ENCODE data around the gene METTL17.
"Not testable (repeated sequence)": the region's sequence is repeated elsewhere in the genome, so short reads cannot be mapped to it uniquely, and the experiment has no call there.

Gene METTL17

GRCh38 chr14:21025371-21026273 is 35.8 kb downstream of the METTL17 start:
- no peak for DNase-seq

DNA sequence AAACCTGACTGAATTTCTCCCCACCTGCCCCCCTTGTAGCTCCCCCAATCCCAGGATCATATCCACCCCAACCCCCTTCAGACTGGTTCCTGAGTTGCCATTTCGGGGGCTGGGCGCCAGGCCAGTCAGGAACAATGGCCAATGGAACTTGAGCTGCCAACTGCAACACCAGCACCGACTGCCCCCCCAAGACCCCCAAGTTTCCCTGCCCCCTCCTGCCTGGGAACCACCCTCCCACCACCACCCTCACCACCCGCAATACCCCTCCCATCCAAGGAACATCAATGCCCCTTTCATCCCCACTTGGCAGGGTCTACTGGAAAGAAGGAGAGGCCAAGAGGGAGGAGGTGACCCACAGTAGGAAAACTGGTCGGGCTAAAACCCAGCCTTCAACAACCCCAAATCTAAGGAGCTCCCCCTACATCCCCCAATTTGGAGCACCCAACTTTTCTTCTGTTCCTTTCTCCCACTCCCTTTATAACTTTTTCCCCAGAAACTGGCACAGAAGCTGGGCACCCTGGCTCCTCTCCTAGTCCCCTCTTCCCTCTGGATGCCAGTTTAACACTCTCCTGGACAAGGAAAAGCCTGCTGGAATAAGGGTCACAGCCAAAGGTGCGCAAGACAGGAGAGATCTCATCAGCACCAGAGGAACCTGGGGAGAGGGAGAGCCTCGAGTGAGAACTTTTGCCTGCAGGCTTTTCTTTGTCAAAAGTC is 36.7 kb downstream of the METTL17 start:
- no peak for DNase-seq

GRCh38 chr14:21026988-21027315 is 37.2 kb downstream of the METTL17 start:
- no peak for DNase-seq

GRCh38 chr14:21029917-21030316 is 40.1 kb downstream of the METTL17 start, which contains the start of gene TPPP2:
TPPP2 (plus strand) TSS chr14:21030217; CDS start chr14:21030582, 365 bp downstream.
- DNase-seq, result no peak

DNA sequence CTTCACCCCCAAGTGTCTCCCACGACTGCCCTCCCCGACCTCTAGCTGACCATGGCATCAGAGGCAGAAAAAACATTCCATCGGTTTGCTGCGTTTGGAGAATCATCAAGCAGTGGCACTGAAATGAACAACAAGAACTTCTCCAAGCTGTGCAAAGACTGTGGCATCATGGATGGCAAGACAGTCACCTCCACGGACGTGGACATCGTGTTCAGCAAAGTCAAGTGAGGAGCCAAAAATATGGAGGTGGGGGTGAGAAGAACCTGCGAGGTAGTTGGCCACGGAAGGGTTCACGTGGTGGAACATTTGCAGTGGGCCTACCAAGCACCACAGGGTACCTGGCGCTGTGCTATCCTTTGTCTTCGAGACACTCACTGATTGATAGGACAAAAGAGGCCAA is 40.8 kb downstream of the METTL17 start:
- DNase-seq, result no peak

DNA sequence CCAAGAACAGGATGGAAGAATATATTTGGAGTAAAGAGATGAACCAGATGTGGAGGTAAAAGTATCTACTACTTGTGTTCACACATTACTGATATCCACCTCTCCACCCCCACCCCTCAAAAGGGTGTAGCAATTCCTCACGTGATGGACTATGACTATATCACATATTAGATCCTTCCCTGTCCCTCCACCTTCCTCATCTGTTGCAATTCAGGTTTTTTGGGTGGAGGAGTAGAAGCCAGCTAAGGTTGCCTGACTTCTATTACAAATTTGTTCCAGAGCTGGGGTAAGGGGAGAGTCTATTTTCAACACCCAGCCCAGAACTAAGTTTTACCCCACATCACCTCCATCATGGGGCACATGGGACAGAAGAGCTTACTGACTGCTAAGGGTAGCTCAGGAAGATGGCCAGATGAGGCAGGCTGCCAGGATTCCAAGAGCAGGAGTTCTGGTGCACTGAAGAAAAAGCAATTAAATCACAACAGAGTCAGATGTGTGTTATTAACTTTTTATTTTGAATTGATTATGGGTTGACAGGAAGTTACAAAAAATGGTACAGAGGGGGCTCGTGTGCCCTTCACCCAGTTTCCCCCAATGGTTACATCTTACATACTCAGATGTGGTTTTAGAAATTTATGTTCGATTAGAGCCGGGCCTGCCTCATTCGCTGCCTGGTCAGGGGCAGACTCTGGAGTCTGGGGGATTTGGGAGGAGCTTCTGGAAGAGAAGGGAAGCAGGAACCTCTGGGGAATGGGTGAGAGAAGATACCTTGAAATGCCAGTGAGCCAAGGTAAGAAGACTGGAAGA is 42.7 kb downstream of the METTL17 start:
- no peak for DNase-seq

DNA sequence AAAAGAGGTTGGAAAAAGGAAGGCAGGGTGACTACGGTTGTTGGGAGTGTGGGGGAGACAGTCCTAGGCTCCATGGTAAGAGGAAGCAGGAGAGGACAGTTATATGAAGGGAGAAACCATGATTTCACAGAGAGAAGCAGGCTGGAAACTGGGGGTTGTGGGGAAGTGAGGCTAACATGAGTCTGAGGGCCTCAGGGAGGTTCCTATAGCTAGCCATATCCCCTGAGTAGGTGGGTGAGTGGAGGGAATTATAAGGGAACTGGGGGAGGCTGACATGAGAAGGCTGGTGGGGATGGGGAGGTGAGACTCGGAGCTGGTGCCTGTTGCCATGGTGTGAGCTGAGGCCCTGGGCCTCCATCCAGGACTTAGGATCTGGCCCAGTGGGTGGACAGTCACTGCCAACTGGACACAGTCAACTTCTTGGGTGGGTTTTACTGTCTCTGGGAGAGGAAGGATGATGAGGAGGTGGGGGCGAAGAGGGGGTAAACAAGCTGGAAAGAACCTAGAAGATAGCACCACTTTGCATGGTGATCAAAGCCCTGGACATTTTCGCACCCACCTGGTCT is 43.4 kb downstream of the METTL17 start:
- DNase-seq, result no peak

GRCh38 chr14:21034707-21035106 is 44.9 kb downstream of the METTL17 start, which contains the start of gene RNASE13:
RNASE13 (minus strand) TSS chr14:21034807; CDS start chr14:21034288, 519 bp downstream.
- no peak for DNase-seq

DNA sequence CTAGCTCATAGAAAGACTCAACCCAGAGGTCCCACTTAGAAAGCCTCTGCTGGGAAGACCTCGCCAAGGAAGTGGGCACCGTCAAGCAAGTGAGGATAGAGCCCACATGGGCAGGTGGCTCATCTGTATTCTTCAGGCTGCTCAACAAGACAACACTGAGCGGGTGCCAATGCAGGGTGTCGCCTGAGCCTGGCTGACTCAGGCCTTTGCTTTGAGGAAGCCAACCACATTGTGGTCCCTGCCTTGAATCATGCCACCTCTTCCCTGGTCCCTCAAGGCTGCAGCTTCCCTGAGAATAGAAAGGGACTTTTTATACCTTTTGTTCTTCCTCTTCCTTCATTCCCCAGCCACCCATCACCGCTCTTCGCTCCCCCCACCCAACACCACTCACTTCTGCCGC is 47.0 kb downstream of the METTL17 start:
- no peak for DNase-seq

- no peak for DNase-seq
Measured at GRCh38 chr14:21037156-21037555, 47.4 kb downstream of the METTL17 start.

DNA sequence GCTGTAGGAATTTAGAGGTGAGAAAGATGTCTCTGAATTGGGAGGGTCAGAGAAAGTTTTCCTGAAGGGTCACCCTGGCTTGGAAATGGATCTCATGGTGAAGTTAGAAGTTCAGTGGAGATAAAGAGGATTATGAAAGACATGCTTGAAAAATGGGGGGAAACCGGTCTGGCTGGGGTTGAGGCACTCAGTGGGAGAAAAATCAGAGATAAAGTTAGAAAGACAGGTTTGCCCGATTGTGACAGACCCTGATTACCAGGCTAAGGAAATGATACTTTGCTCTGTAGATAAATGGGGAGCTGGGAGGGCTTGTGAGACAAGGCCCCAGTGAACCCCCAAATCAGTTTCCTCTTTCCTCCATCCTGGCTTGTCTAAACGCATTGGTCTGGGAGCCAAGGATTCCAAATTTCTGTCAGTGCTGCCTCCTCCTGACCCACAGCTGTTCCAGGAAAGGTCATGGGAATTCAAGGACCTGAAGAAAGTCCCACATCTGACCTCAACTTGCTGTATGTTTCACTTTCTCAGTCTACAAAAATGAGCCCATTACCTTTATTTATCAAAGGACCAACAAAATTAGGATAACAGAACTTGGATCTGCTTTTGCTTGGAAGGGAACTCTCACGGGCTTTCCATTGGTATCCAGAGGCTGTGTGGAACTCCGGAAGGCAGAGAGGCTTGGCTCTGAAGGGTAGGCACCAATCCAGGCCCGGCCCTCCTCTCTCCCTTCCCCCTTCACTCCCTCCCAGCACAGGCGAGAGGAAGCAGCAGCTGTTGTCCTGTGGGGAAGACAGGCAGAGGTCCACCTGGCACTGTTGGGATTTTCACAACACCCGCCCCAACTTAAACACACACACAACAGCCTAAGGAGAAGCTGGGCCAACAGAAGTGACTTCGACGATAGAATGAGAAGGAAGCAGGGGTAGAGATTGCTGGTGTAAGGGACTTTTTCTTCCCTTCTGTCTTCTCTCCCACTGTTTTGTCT is 49.0 kb downstream of the METTL17 start:
- peak; percentile 52 for DNase-seq

DNA sequence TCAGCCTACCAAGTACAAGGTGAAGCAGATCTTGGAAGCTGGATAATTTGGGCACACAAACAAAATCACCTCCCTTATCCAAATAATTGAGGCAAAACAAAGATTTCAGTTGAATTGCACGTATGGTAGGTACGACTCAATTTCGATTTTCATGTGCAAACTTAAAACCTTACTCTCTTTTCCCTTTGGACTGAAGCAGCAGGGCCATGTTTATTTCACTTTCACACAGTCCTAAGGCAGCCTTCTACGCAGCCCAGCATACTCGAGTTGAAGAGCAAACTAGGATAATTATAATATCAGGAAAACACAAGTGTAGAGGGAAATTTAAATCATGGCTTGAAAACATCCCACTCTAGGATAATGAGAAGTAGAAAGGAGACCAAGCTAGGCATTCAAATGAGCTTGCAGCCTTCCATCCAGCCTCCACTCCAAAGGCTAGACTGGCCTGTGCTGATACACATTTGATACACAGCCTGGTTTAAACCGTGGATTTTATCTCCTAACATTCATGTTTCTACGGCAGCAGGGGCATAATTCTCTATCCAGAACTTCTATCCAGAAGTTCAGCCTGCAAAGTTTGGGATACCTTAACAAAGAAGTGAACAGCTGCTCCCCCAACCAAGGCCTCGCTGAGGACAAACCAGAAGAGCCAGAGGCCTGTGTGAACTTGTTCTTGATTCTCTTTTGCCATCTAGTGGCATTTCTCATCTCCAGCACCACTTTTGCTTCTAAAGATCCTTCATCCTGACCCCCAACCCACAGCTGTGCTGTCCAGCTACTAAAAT is 50.0 kb downstream of the METTL17 start:
- DNase-seq, result peak; percentile 21

DNA sequence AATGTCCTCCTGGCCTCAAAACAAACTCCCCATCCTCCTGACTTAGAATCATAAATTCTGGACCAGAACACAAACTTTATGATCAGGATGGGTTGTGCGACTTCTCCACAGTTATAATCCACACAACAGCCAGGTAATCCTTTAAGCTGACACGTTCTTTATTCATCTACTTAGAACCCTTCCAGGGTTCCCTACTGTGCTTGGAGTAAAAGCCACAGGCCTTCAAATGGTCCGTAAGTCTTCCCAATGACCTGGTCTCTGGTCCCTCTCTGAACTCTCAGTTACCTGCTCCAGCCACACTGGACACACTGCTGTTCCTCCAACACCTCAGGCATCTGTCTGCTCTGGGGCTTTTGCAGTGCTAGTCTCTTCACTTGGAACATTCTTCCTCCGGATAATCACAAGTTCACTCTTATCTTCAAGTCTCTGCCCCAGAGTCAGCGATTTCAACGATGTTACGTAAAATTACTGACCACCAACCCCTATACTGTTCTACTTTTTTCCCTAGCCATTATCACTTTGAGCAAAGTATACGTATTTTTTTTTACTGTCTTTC is 50.7 kb downstream of the METTL17 start:
- DNase-seq, result no peak

GRCh38 chr14:21040941-21041340 is 51.2 kb downstream of the METTL17 start:
- DNase-seq, result not testable (repeated sequence)

DNA sequence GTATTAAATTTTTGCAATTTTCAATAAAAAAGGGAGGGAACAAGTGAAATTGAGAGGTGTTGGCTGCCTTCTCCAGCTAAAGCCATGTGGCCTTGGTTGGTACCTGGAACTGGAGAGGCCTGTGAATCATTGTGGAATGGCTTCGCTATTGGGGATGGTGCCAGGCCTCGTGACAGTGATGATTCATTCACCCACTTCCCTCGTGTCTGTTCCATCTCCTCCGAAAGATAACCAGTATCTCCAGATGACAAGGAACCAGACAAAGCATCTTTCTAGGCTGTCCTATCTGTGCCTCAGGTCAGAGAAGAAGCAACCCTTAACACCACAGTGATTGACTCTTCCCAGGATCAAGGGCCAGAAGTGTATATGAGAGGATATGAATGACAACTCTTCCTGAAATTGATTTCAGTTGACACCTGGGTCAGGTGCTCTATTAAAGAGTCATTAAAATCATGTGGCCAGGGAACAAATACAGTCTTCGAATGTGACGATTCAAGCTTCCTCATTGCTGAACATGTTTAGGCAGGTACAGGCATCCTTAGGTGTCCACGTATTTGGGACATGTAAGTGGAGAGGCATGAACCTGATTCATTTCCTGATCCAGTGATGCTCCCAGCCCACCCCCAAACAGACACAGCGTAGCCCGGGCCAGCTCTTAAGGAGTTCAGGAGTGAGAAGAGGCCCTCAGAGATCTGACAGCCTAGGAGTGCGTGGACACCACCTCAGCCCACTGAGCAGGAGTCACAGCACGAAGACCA is 52.1 kb downstream of the METTL17 start, which contains the start of gene RNASE7:
Gene RNASE7, plus strand, starts transcription at position 687 of the 758 bp plus-strand sequence. CDS start 631 bp downstream, outside the sequence.
- DNase-seq, result no peak

- no peak for DNase-seq
Measured at GRCh38 chr14:21042918-21043317, 53.1 kb downstream of the METTL17 start.

DNA sequence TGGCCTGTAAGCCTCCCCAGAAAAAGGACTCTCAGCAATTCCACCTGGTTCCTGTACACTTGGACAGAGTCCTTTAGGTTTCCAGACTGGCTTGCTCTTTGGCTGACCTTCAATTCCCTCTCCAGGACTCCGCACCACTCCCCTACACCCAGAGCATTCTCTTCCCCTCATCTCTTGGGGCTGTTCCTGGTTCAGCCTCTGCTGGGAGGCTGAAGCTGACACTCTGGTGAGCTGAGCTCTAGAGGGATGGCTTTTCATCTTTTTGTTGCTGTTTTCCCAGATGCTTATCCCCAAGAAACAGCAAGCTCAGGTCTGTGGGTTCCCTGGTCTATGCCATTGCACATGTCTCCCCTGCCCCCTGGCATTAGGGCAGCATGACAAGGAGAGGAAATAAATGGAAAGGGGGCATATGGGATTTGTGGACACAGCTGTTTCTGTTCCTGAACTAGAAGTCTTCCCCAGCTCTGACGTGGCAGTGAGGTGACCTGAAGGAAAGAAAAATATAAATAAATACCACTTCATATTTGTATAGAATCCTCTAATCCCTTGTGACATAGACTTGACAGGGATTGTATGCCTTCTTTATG is 53.7 kb downstream of the METTL17 start:
- no peak for DNase-seq

DNA sequence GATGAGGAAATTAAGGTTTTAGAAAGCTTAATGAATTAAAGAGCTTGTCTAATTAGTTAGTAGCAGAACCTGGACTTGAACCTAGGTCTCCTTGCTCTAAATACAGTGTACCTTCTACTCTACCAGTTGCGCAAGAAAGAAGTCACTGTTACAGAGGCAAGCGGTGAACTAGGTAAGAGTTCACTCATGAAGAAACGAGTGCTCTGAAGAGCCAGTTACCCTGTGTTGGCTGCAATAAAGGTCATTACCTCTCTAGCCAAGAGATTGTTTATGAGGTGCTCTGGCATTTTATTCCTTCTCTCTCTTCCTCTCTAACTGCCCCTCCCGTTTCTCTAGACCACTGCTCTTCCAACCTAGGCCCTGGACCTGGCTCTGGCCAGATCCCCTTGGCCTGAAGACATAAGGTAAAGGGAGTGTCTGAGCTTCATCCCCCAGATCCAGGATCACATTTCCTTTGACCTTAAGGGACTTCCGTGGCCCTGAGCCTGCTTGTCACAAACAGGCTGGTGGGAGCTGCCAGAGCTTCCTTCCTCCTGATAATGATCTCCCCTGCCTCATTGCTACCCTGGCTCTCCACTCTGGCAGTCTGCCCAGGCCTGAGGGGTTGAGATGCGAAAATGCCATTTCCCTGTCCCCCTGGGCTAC is 54.3 kb downstream of the METTL17 start:
- DNase-seq, result no peak
